MM.1S (cell line): ENCODE results near the gene MED1.

Experiments
- EZH2 ChIP-seq: fragments of 300-600 bp; sonication (generic); optimal IDR thresholded peaks from 2 replicates; pipeline ENCODE3; 2017; ENCODE audit warnings: low read depth, mild to moderate bottlenecking, antibody characterized with exemption, low read length, mixed read lengths
- EZH2phosphoT487 ChIP-seq: fragments of 300-600 bp; sonication (generic); IDR thresholded peaks from 2 replicates; pipeline ENCODE4 v1.6.1; 2018; ENCODE audit warnings: antibody characterized with exemption, low read length
- TF ChIP-seq, protein P1 (sequence below): fragments of 300-600 bp; sonication (generic); IDR thresholded peaks from 2 replicates; pipeline ENCODE4 v1.5.1; 2016; ENCODE audit warnings: antibody characterized with exemption, low read length, mixed read lengths

DNA sequence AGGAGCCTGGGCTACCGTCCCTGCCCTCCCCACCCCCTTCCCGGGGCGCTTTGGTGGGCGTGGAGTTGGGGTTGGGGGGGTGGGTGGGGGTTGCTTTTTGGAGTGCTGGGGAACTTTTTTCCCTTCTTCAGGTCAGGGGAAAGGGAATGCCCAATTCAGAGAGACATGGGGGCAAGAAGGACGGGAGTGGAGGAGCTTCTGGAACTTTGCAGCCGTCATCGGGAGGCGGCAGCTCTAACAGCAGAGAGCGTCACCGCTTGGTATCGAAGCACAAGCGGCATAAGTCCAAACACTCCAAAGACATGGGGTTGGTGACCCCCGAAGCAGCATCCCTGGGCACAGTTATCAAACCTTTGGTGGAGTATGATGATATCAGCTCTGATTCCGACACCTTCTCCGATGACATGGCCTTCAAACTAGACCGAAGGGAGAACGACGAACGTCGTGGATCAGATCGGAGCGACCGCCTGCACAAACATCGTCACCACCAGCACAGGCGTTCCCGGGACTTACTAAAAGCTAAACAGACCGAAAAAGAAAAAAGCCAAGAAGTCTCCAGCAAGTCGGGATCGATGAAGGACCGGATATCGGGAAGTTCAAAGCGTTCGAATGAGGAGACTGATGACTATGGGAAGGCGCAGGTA lies 11.0 kb upstream of the MED1 start:
- TF ChIP-seq, protein P1, sequence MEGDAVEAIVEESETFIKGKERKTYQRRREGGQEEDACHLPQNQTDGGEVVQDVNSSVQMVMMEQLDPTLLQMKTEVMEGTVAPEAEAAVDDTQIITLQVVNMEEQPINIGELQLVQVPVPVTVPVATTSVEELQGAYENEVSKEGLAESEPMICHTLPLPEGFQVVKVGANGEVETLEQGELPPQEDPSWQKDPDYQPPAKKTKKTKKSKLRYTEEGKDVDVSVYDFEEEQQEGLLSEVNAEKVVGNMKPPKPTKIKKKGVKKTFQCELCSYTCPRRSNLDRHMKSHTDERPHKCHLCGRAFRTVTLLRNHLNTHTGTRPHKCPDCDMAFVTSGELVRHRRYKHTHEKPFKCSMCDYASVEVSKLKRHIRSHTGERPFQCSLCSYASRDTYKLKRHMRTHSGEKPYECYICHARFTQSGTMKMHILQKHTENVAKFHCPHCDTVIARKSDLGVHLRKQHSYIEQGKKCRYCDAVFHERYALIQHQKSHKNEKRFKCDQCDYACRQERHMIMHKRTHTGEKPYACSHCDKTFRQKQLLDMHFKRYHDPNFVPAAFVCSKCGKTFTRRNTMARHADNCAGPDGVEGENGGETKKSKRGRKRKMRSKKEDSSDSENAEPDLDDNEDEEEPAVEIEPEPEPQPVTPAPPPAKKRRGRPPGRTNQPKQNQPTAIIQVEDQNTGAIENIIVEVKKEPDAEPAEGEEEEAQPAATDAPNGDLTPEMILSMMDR, result no peak
- no peak for TF ChIP-seq EZH2
- no peak for TF ChIP-seq EZH2phosphoT487
